HG02981 (cell line): ENCODE results near the gene OTUD5.
"Not testable (repeated sequence)": the region's sequence is repeated elsewhere in the genome, so short reads cannot be mapped to it uniquely, and the experiment has no call there.

ENCODE experiments used
- ATAC-seq: cut with Tn5 transposase; IDR thresholded peaks from one replicate; pipeline ENCODE4 v1.9.1; 2021; ENCODE audit warnings: mild to moderate bottlenecking, moderate library complexity; ENCODE audit not compliant: unreplicated experiment

OTUD5 gene

GRCh38 chrX:48957477-48957826 is at the start of gene OTUD5:
TSS of gene OTUD5 (minus strand) at chrX:48957607. CDS start at chrX:48957570, 37 bp downstream.
- ATAC-seq = peak; percentile 33

GRCh38 chrX:49003696-49004095 is 46.3 kb upstream of the OTUD5 start:
- ATAC-seq = no peak

- peak; percentile 72 for ATAC-seq
These were observed 44.9 kb upstream of the OTUD5 start, which contains the start of gene GRIPAP1 for GRCh38 chrX:49002091-49002935. TSS of gene GRIPAP1 (minus strand) at chrX:49002264. CDS start at chrX:49002229, 35 bp downstream.

- peak; percentile 33 for ATAC-seq
These were observed 44.2 kb upstream of the OTUD5 start for GRCh38 chrX:49001521-49002090.

- no peak for ATAC-seq
These were observed 43.2 kb upstream of the OTUD5 start for GRCh38 chrX:49000636-49001035.

- ATAC-seq = no peak
These were observed 41.6 kb upstream of the OTUD5 start for GRCh38 chrX:48999030-48999429.

GRCh38 chrX:48998391-48998790 is 41.0 kb upstream of the OTUD5 start:
- no peak for ATAC-seq

GRCh38 chrX:48997865-48998264 is 40.5 kb upstream of the OTUD5 start:
- ATAC-seq = no peak

- no peak for ATAC-seq
These were observed 40.0 kb upstream of the OTUD5 start for GRCh38 chrX:48997455-48997854.

- no peak for ATAC-seq
These were observed 39.6 kb upstream of the OTUD5 start for GRCh38 chrX:48996969-48997368.

GRCh38 chrX:48992341-48992740 is 34.9 kb upstream of the OTUD5 start:
- no peak for ATAC-seq

GRCh38 chrX:48989483-48989882 is 32.1 kb upstream of the OTUD5 start:
- no peak for ATAC-seq

GRCh38 chrX:48983896-48984295 is 26.5 kb upstream of the OTUD5 start:
- no peak for ATAC-seq

GRCh38 chrX:48983081-48983480 is 25.7 kb upstream of the OTUD5 start:
- no peak for ATAC-seq

- no peak for ATAC-seq
These were observed 23.8 kb upstream of the OTUD5 start for GRCh38 chrX:48981178-48981577.

GRCh38 chrX:48980341-48980740 is 22.9 kb upstream of the OTUD5 start:
- ATAC-seq = not testable (repeated sequence)

- ATAC-seq = no peak
These were observed 20.8 kb upstream of the OTUD5 start for GRCh38 chrX:48978226-48978625.

- ATAC-seq = no peak
These were observed 18.7 kb upstream of the OTUD5 start for GRCh38 chrX:48976086-48976485.

- ATAC-seq = no peak
These were observed 18.1 kb upstream of the OTUD5 start for GRCh38 chrX:48975541-48975940.

- ATAC-seq = no peak
These were observed 17.6 kb upstream of the OTUD5 start for GRCh38 chrX:48975041-48975440.

GRCh38 chrX:48974574-48974973 is 17.2 kb upstream of the OTUD5 start:
- ATAC-seq = no peak

- no peak for ATAC-seq
These were observed 16.6 kb upstream of the OTUD5 start for GRCh38 chrX:48974033-48974432.
